ENCODE measurements around the gene MFAP2.

Gene MFAP2

DNA sequence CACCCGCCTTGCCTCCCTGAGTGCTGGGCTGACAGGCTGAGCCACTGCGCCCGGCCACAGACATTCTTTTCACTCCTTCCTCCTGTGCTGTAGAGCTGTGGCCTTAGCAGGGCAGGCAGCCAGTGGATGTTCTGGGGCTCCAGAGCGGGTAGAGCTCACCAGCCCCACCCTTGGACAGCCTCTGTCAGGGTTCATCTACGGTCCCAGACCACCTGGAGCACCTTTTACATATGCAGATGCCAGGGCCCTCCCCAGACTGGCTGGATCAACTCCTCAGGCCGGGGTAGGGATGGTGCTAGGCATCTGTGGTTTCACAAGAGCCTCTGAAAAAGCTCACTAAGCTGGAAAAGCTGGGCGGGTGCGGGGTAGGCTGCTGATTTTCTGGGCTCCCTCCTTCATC, 26.7 kb upstream of the MFAP2 start:
- no peak for DNase-seq (ENCODE audit: low spot score)

DNA sequence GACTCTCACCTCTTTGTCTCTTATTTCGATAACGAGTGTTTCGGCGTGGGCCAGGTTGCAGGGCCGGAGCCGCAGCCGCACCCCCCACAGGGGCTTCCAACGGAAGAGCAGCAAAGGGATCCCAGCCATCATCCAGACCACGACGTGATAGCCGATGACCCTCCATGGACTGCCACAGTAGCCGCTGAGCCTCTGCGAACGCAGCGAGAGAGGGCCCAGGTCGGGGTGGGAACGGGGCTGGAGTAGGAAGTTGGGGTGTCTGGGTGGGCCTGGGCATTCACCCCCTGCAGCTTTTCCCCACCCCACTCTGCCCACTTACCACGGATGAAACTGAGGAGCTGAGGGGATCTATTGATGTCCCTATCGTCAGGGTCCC, 24.9 kb upstream of the MFAP2 start:
- no peak for DNase-seq (ENCODE audit: low spot score)

DNA sequence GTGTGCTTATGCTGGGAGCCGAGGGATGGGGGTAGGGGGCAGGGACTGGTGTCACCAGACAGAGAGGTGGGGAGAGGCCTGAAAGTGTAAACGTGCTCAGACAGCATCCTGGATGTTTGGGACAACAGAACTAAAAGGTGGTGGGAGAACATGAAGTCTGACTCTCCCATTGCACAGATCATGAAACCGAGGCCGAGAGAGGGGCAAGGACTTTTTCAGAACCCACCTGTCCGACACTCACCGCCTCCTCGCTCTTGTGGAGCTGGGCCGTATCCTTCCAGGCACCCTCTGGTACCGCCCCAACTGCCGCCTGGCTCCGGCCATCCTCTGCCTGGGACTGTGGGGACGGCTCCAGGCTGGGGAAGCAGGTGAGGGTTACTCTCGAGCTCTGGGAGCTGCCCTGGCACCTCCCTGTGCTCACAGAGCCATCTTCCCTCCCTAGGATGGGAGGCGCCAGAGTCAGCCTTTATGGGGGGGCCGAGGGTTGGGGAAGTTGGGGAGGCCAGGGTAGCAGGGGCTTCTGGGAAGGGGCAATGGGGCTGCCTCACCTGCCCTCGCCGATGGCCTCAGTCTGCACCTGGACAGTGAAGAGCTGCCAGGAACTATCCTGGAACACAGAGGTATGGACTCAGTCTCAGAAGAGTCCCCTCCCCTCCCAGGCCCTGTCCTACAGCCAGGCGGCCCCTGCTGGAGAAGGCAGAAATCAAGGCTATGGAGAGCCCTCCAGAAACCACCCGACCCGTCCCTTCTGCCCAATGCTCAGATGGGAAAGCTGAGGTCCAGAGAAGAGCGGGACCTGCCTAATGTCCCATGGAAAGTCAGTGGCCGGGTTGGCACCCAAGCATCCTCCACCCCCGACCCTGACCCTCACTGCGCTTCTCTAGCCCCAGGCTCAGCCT, 24.3 kb upstream of the MFAP2 start:
- no peak for DNase-seq (ENCODE audit: low spot score)

DNA sequence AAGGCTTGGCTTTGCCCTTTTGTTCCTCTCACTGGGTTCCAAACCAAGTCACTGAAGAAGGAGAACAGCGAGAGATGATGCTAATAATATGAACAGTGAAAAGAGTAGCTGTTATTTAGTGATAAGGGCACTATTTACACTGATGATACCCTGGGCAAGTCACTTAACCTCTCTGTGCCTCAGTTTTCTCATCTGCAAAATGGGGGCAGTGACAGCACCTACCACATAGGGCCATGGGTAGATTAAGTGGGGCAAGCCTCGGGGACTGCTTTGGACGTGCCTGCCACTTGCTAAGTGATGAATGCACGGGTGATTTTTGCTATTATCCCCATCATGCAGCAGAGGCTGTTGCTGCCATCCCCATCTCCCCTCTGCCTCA, 22.1 kb upstream of the MFAP2 start:
- no peak for DNase-seq (ENCODE audit: low spot score)

DNA sequence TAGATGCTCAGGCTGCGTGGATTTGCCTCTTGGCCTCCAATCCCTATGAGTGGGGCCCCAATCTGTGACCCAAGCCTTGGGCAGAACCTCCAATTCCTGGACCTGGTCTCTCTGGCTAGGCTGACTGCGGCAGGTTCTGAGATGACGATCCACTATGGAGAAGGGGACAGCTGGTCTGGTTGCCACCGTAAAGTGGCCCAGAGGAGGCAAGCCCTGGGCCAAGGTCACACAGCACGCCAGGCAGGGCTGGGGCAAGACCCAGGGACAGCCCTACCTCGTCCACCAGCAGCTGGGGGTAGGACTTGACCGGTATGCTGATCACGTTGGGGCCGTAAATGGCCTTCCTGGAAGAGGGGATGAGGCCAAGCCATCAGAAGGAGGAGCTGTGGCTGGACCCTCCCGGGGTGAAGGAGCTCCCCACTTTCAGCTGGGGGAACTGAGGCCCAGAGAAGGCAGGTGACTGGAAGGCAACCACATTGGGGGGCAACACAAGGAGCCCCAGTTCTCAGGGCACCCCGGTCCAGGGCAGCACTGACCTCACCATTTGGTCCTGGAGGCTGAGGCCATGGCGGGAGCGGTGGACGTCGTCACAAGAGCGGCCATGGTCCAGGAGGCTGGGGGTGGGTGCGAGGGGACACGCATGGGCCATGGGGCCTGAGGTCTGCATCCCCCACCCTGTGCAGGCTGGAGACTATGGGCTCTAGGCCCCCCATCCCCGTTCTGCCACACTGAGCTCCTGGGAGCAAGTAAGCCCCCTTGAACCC, 21.5 kb upstream of the MFAP2 start:
- no peak for DNase-seq (ENCODE audit: low spot score)

DNA sequence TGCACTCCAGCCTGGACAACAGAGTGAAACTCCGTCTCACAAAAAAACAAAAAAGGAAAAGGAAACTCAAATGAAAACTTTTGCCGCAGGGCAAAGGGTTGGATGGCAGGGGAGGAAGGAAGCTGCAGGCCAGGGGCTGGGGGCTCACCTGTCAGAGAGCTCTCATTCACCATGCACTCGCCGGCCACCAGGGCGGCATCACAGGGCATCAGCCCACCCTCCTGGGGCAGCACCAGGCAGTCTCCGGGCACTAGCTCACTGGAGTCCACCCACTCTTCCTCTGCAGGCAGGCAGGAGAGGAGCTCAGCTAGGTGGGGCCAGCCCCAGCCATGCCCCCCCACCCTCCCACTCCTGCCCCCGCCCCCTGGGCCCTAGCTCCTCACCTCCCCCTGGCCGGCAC, 19.4 kb upstream of the MFAP2 start:
- DNase-seq (ENCODE audit: low spot score), result no peak

DNA sequence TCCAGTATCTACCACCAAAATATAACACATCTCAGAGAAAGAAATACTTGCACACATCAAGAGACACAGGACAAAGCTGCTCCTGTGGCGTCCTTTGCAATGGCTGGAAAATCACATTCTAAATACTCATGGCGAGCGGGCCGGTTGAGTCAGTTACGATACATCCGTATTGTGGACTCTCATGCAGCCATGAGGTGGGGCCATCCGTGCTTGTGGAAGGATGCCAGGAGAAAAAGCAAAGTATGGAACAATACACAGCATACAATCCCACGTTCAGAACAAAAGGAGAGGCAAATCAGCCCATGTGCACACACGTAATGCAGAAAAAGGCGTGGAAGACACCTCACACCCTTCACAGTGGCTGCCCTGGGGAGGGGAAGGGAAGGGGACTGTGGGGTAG, 18.2 kb upstream of the MFAP2 start:
- DNase-seq (ENCODE audit: low spot score), result no peak

DNA sequence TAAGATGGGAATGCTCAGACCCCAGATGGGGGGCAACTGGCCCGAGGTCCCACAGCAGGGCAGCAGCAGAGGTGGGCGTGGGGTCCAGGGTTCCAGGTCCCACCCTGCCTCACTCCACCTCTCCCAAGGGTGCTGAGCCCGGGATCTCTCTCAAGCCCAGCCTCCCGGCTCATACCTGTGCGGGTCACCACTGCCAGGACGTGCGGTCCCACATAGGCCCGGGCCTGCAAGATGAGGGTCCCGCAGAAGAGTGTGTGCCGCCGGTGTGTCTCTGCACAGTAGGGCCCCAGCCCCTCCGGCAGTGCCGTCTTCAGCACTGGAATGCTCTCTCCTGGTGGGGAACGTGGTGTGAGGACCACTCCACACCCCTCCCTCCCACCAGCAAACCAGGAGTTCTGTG, 16.4 kb upstream of the MFAP2 start:
- no peak for DNase-seq (ENCODE audit: low spot score)

DNA sequence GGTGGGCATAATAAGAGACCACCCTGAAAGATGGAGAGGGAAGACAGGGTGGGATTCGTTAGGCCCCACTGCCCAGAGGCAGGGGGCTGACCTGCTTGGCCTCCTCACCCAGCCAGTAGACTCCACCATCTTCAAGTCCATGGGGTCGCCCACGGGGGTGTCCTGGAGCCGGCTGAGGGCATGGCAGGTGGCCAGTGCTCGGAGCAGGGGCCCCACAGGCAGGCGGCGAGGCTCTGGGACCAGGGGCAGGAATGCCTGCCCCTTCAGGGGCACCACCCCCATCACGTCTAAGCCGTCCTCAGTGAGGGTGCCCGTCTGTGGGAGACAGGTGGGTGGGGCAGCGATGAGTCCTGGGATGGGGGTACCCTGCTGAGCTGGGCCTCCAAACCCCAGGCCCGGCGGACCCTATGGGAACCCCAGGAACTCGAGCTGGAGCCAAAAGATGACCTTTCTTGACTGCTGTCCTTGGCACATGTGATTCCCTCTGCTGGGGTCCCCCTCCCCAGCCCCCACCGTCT, 13.2 kb upstream of the MFAP2 start:
- DNase-seq (ENCODE audit: low spot score), result no peak

DNA sequence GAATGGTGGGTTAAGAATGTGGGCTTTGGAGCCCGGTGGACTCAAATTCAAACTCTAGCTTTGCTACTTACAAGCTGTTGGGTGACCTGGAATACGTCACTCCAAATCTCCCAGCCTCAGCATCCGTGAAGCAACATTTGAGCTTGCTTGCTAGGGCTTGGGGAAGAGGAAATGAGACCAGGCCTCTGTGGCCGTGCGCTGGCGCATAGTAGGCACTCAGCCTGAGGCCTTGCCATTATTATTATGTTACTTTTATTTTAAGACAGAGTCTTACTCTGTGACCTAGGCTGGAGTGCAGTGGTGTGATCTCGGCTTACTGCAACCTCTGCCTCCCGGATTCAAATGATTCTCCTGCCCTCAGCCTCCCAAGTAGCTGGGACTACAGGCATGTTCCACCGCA, 12.3 kb upstream of the MFAP2 start:
- DNase-seq (ENCODE audit: low spot score), result no peak

DNA sequence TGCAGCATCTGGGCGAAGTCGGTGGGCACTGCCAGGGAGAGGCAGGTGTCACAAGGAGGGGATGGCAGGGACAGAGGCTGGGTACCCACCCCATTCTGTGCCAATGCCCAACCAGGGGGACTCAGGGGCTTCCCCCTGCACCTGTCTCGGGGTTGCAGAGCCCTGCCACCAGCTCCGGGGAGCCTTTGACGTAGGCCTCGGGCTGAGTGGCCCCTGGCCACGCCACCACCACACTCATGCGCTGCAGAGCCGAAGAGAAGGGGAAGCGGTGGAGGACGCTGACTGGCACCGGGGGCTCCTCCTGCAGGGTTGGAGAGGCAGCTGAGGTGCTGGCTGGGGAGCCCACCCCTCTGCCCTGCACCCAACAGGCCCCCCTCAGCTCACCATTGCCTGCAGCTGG, 11.7 kb upstream of the MFAP2 start:
- DNase-seq (ENCODE audit: low spot score), result no peak

DNA sequence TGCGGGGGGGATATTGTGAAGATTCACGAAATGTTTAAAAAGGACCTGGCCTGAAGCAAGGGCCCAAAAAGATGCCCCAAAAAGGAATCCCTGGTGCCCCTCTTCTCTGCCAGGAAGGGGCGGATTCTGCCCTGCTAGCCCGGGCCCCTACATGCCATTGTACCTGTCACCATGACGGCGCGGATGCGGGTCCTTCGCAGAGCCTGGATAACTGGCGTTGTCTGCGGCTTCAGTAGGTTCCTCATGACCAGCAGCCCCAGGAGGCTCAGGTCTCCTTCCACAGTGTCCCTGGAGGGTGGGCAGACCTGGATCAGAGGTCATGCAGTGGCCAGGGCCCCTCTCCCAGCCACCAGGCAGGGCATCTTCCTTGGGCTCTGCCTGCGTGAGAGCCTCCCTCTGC, 11.2 kb upstream of the MFAP2 start:
- no peak for DNase-seq (ENCODE audit: low spot score)

DNA sequence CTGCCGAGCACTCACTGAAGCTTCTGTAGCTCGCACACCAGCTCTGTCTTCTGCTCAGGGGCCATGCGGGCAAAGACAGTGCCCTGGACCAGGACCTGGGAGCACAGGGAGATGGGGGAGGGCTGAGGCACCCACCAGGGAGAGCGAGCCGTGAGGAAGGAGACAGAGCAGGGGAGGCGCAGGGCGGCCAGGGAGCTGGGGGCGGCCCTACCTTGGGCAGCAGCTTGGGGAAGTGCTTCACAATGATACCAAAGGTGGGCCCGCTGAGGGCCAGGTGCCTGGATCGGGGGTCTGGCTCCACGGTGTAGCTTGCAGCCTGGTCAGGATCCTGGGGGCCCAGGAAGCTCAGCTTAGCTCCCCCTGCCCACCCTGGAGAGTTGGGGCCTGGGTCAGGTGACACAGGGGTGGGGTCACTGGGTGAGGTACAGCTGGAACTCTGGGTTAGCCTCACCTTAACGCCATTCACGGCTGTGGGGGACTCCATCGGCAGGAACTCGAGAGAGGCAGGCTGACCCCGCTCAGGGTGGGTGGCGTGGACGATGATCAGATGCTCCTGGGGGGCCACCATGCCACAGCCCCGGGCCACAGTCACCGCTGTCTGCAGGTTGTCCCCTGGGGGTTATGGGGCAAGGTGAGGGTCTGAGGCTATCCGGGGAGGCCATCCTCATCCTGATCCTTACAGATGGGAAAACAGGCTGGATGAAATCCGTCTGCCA, 9.4 kb upstream of the MFAP2 start:
- no peak for DNase-seq (ENCODE audit: low spot score)

DNA sequence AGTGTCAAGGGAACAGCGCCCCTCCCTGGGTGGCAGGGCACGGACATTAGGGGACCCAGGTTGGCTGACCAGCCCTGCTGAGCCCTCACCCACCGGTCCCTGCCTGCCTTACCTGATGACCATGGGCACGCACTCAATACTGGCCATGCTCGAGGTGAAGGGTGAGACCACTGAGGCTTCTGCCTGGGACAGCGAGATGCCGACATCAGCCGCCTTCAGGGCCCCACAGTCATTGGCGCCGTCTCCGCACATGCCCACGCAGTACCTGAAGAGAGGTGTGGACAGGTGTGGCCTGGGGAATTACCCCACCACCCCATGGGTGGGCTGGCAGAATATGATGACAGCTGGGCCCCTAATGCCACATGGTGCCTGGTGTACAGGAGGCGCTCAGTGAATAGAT, 7.8 kb upstream of the MFAP2 start:
- no peak for DNase-seq (ENCODE audit: low spot score)

DNA sequence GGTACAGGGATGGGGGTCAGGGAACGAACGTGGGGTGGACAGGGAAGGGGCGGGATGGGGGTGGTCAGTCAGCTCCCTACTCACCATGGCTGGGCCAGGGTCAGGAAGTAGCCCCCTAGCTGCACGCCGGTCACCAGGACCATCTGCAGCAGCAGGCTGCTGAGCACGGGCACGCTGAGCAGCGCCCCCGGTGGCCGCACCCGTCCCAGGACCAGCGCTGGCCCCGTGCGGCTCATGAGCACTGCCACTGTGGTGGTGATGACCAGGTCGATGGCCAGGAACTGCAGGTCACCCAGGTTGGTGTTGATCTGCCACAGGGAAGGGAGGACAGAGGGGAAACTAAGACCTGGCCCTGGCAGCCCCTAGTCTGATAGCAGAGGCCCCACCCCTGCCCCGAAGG, 6.5 kb upstream of the MFAP2 start:
- no peak for DNase-seq (ENCODE audit: low spot score)

DNA sequence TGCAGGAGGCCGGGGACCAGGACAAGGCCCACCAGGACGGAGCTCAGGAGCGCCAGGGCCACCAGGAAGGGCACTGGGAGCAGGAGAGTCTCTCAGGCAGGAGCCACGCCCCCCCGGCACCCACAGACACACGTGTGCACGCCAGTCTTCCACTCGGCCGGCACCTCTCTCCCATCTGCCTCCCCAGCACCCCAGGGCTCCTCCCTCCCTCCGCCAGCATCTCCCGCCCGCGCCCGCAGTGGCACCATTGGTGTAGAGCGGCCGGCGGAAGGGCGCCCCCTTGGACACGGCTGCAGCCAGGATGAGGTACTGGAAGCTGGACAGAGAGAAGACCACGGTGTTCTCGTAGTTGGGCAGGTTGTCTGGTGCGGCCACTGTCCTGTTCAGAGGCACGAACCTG, 6.1 kb upstream of the MFAP2 start:
- DNase-seq (ENCODE audit: low spot score), result no peak

DNA sequence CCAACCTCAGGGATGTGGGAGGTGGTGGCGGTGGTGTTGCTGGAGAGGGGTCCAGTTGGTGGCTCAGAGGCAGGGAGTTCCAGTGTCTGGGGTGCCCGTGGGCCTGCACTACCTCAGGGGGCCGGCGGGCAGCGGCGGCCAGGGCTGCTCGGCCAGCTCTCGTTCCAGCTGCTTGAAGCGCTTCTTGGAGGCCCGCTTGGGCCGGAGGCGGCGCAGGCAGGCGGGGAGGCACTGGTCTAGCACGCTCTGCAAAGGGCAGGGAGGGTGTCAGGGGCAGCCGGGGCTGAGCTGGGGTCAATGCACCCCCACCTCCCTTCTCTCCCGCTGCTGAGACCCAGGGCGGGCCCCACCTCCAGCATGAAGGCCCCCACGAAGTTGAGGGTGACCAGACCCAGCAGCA, 5.7 kb upstream of the MFAP2 start:
- no peak for DNase-seq (ENCODE audit: low spot score)

DNA sequence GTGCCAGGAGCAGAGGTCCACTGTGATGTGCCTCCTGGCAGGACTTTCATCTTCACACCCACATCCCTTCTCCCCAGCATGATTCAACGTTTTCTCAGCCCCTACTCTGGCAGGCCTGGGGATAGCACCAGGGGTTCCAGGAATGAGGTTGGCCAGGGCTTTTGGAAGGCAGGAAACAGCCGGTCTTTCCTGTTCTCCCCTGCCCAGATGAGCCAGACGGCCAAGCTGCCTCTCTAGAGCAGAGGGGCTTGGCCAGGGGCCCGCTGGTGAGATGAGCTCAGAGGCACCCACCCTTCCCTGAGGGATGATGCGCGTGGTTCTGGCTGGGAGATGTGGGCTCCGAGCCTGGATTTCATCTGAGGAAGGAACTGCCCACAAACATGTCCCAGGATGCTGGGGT, 4.3 kb upstream of the MFAP2 start:
- no peak for DNase-seq (ENCODE audit: low spot score)

DNA sequence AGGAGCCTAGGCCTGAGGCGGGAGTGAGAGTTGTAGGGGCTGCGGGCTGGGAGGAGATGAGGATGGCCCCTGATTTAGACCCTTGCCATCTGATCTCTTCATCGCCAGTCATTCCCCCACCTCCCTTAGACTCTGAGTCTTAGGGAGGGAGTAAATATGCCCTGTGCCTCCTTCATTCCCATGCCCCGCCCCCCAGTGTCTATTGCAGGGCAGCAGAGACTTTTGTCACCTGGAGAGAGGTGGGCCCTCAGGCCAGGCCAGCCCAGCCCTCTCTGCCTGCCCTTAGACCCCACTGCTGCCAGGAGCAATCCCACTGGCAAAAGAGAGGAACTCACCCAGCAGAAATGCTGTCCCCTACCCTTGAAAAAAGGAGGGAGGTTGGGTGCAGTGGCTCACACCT, 3.2 kb upstream of the MFAP2 start:
- DNase-seq (ENCODE audit: low spot score), result no peak

DNA sequence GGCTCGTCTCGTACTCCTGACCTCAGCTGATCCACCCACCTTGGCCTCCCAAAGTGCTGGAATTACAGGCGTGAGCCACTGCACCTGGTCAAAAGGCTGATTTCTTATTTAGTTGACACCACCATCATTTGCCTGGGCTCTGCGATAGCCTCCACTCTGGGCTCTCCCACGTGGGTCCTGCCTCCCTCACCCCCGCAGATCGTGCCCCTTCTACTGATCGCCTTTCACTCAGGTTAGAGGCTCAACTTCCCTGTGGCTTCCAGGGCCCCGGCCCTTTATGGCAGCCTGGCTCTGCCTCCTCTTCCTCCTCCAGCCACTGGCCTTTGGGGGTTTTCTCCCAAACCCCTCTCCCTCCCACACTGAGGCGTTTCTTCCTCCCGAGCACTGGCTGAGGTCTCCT, 2.5 kb upstream of the MFAP2 start:
- no peak for DNase-seq (ENCODE audit: low spot score)

DNA sequence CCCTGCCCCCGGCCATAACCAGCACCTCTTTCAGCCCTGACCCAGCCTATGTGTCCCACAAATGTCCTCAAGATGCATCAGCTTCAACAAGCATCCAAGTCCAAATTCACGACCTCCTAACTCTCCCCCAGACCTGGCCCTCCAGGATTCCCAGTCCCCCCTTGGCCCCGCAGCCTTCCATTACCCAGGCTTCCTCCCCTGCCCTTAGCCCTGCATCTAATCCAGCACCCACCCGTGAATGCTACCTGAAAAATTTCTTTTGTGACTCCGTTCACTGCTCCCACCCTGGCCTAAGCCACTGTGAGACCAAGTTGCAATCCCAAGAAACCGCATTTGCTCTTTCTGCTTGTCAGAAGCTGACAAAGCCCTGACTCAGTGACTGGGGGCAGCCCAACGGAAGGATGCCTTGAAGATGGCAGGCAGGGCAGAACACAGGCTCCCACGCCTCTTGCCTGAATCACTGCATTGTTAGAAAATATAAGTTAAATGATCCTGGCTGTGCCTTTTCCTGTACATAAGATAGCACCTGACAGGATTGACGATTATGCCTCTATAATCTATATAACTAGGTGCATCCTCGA, 939 bp upstream of the MFAP2 start:
- no peak for DNase-seq (ENCODE audit: low spot score)
